ENCODE results near the gene C7orf33. TPM values are rescaled to one million over a fixed set of nuclear protein-coding genes. Genes with fewer than 3 reads are reported as not detected.

The C7orf33 gene
- total and polyA plus RNA-seq, 2 experiments from 2014 or later = not detected

- no peak for TF ChIP-seq ETS1 (IDR thresholded peaks at IDR 0.05)
- TF ChIP-seq CTCF (conservative IDR thresholded peaks at IDR 0.05; ENCODE audit: low read depth in 2 of 2) = no peak
- no peak for TF ChIP-seq STAT1 (IDR thresholded peaks at IDR 0.05; ENCODE audit: unreplicated experiment)
- no peak for TF ChIP-seq EZH2phosphoT487 (IDR thresholded peaks at IDR 0.05; ENCODE audit: unreplicated experiment)
- no peak for TF ChIP-seq ZNF331 (CRISPR knock-in tag; IDR thresholded peaks at IDR 0.05; ENCODE audit: low read depth)
- no peak for TF ChIP-seq ZNF114 (CRISPR knock-in tag; IDR thresholded peaks at IDR 0.05)
- TF ChIP-seq JUNB (IDR thresholded peaks at IDR 0.05; ENCODE audit: unreplicated experiment) = no peak
Measured at GRCh38 chr7:148553979-148554378, 36.6 kb upstream of the C7orf33 start (continued).

GRCh38 chr7:148556892-148557291 is 33.7 kb upstream of the C7orf33 start:
- Mint-ChIP-seq H3K9me3 (no peaks in the 10 kb centered on the region; the same call in 2 of the 3 replicates), H3K4me1 (no peaks in the 10 kb centered on the region), H3K36me3 (ENCODE audit: low read depth) (no peaks in the 10 kb centered on the region), H3K27me3 (ENCODE audit: insufficient read depth, low read depth, poor library complexity) (peaks cover 3% of the 10 kb centered on the region), H3K4me3 (no peak overlapping the region), H3K27ac (no peak overlapping the region)
- Histone ChIP-seq H3K27me3 (ENCODE audit: insufficient read depth) (no peaks in the 10 kb centered on the region), H4K20me1 (replicated peaks; ENCODE audit: insufficient read depth) (no peaks in the 10 kb centered on the region), H3K4me3 (no peak overlapping the region), H3F3A (replicated peaks; ENCODE audit: low read depth) (no peaks in the 10 kb centered on the region), H2AFZ (peak overlapping the region; percentile 66; the same call in 1 of the 2 replicates), H3K79me2 (replicated peaks; ENCODE audit: insufficient read depth) (no peaks in the 10 kb centered on the region), H3K27ac (ENCODE audit: low read depth) (no peak overlapping the region), H3K36me3 (ENCODE audit: insufficient read depth) (no peaks in the 10 kb centered on the region), H3K9me2 (ENCODE audit: insufficient read depth) (peaks cover 10% of the 10 kb centered on the region), H3K4me2 (no peak overlapping the region), H3K4me1 (ENCODE audit: insufficient read depth) (no peaks in the 10 kb centered on the region)
- peak in 1 of 2 experiments; percentile 12; a peak in 1 of 4 replicates for TF ChIP-seq CTCF (conservative IDR thresholded peaks at IDR 0.05; ENCODE audit: low read depth in 2 of 2)
- TF ChIP-seq CREB1 (CRISPR knock-in tag; IDR thresholded peaks at IDR 0.05; ENCODE audit: low read depth) = no peak
- TF ChIP-seq NANOG (IDR thresholded peaks at IDR 0.05; ENCODE audit: borderline replicate concordance) = no peak
- ATAC-seq = no peak
- DNase-seq (ENCODE audit: low spot score) = no peak

GRCh38 chr7:148558914-148559313 is 31.7 kb upstream of the C7orf33 start:
- Histone ChIP-seq H3K4me2 (no peak overlapping the region), H3F3A (replicated peaks; ENCODE audit: low read depth) (no peaks in the 10 kb centered on the region), H3K27me3 (ENCODE audit: insufficient read depth) (no peaks in the 10 kb centered on the region), H3K9me2 (ENCODE audit: insufficient read depth) (peaks cover 10% of the 10 kb centered on the region), H3K79me2 (replicated peaks; ENCODE audit: insufficient read depth) (no peaks in the 10 kb centered on the region), H3K4me1 (ENCODE audit: insufficient read depth) (no peaks in the 10 kb centered on the region), H2AFZ (no peak overlapping the region), H3K4me3 (no peak overlapping the region), H4K20me1 (replicated peaks; ENCODE audit: insufficient read depth) (no peaks in the 10 kb centered on the region), H3K36me3 (ENCODE audit: insufficient read depth) (no peaks in the 10 kb centered on the region), H3K27ac (ENCODE audit: low read depth) (no peak overlapping the region)
- Mint-ChIP-seq H3K27ac (no peak overlapping the region), H3K4me1 (no peaks in the 10 kb centered on the region), H3K4me3 (no peak overlapping the region), H3K9me3 (no peaks in the 10 kb centered on the region; the same call in 2 of the 3 replicates), H3K27me3 (ENCODE audit: insufficient read depth, low read depth, poor library complexity) (peaks cover 5% of the 10 kb centered on the region), H3K36me3 (ENCODE audit: low read depth) (no peaks in the 10 kb centered on the region)
- no peak for DNase-seq (ENCODE audit: low spot score)
- no peak for ATAC-seq
- TF ChIP-seq REST (IDR thresholded peaks at IDR 0.05; ENCODE audit: unreplicated experiment) = no peak
